Endothelial cell of umbilical vein (primary cell): ENCODE measurements around the gene GRID1. TPM values are rescaled to one million over a fixed set of nuclear protein-coding genes. Genes with fewer than 3 reads are reported as not detected.

ENCODE experiments used
- BruUV-seq: library from RNA; stranded (reverse); fragments of 400-500 nt; replicated peaks from 2 replicates; lab custom pipeline; 2021; lab: Mats Ljungman, UMichigan
- CTCF ChIA-PET: fragments of 300-600, 350-600 bp; sonication (Branson Sonifier 250); formaldehyde crosslinking; loops from one replicate; lab custom pipeline; 2021; ENCODE audit warnings: antibody characterized with exemption, inconsistent platforms; lab: Charles Lee
- POLR2A ChIA-PET: fragments of 300-600, 350-600 bp; sonication (Branson Sonifier 250); formaldehyde crosslinking; loops from one replicate; lab custom pipeline; 2021; ENCODE audit warnings: antibody characterized with exemption, inconsistent platforms; lab: Charles Lee
- DNase-seq: peaks from one replicate; pipeline ENCODE4 v3.0.0-alpha.2; 2011; ENCODE audit warnings: low read depth, low spot score
- FAIRE-seq: peaks from 2 replicates; lab custom pipeline; 2011; peaks lifted over from hg19 to GRCh38; lab: Jason Lieb, UNC
- H2AFZ ChIP-seq: 2 replicates; pipeline ENCODE4 v1.6.0; 2012; ENCODE audit warnings: low read depth, low read length, control low read depth, inconsistent platforms
- H3K27ac ChIP-seq: 2 replicates; pipeline ENCODE4 v1.5.1; 2011; ENCODE audit warnings: low read depth, mild to moderate bottlenecking, control low read depth, low read length, moderate library complexity; ENCODE audit not compliant: insufficient read depth
- H3K27me3 ChIP-seq, 2 experiments: 2 replicates each; pipeline versions ENCODE4 v1.6.0 to v1.6.1; 2011; ENCODE audit warnings: low read length in 2 of 2, mixed read lengths in 1 of 2; ENCODE audit not compliant: control insufficient read depth in 2 of 2, insufficient read depth in 2 of 2
- H3K36me3 ChIP-seq, 2 experiments: 2 replicates in 1 of 2; 3 replicates in 1 of 2; pipeline ENCODE4 v1.5.1; 2011; ENCODE audit warnings: low read length in 2 of 2, mild to moderate bottlenecking in 1 of 2, moderate library complexity in 1 of 2; ENCODE audit not compliant: control insufficient read depth in 2 of 2, insufficient read depth in 2 of 2; ENCODE audit errors: extremely low read depth in 1 of 2
- H3K4me1 ChIP-seq: 3 replicates; pipeline ENCODE4 v1.5.1; 2011; ENCODE audit warnings: mild to moderate bottlenecking, low read length; ENCODE audit not compliant: control insufficient read depth, insufficient read depth; ENCODE audit errors: extremely low read depth
- H3K4me2 ChIP-seq: 2 replicates; pipeline ENCODE4 v1.6.1; 2011; ENCODE audit warnings: low read length, control low read depth, mixed read lengths; ENCODE audit not compliant: insufficient read depth
- H3K4me3 ChIP-seq, 3 experiments: fragments of 200-600 bp in 1 of 3; sonication (generic), shearing (Covaris generic) in 1 of 3; replicated peaks in 1 of 3; 2 replicates each; pipeline ENCODE4 v1.5.1; 2011 to 2016; ENCODE audit warnings: control low read depth in 3 of 3, low read length in 3 of 3, mild to moderate bottlenecking in 2 of 3, inconsistent platforms in 1 of 3, low read depth in 1 of 3, moderate library complexity in 1 of 3; ENCODE audit not compliant: insufficient read depth in 1 of 3
- H3K79me2 ChIP-seq: 2 replicates; pipeline ENCODE4 v1.6.0; 2012; ENCODE audit warnings: low read length, inconsistent platforms; ENCODE audit not compliant: control insufficient read depth, insufficient read depth
- H3K9ac ChIP-seq: replicated peaks from 2 replicates; pipeline ENCODE3; 2011; ENCODE audit warnings: low read length, control low read depth; ENCODE audit not compliant: insufficient read depth; ENCODE audit errors: extremely low read depth
- H3K9me1 ChIP-seq: replicated peaks from 3 replicates; pipeline ENCODE4 v1.6.0; 2011; ENCODE audit warnings: mild to moderate bottlenecking, low read length; ENCODE audit not compliant: control insufficient read depth, insufficient read depth; ENCODE audit errors: extremely low read depth
- H3K9me3 ChIP-seq: replicated peaks from 2 replicates; pipeline ENCODE4 v1.5.1; 2012; ENCODE audit warnings: low read length, inconsistent platforms; ENCODE audit not compliant: control insufficient read depth, insufficient read depth
- H4K20me1 ChIP-seq: replicated peaks from 2 replicates; pipeline ENCODE3; 2011; ENCODE audit warnings: mild to moderate bottlenecking, low read length; ENCODE audit not compliant: control insufficient read depth, insufficient read depth; ENCODE audit errors: extremely low read depth
- CTCF ChIP-seq, 2 donors: IDR thresholded peaks; 1 replicate in 1 of 2; 2 replicates in 1 of 2; pipeline ENCODE4 v1.5.1; 2011; ENCODE audit warnings: low read length in 2 of 2, mild to moderate bottlenecking in 2 of 2, moderate library complexity in 2 of 2, control low read depth in 1 of 2, inconsistent platforms in 1 of 2, low read depth in 1 of 2; ENCODE audit not compliant: insufficient read depth in 1 of 2; ENCODE audit errors: extremely low read depth in 1 of 2
- EZH2 ChIP-seq: IDR thresholded peaks from 2 replicates; pipeline ENCODE4 v1.6.1; 2012; ENCODE audit warnings: borderline replicate concordance, low read depth, mild to moderate bottlenecking, moderate library complexity, low read length, inconsistent platforms; ENCODE audit not compliant: severe bottlenecking
- FOS ChIP-seq: IDR thresholded peaks from 2 replicates; pipeline ENCODE4 v1.6.1; 2011; ENCODE audit warnings: mild to moderate bottlenecking, low read length, moderate library complexity, borderline replicate concordance; ENCODE audit not compliant: insufficient read depth
- GATA2 ChIP-seq: IDR thresholded peaks from 2 replicates; pipeline ENCODE4 v1.7.0; 2011; ENCODE audit warnings: low read depth, mild to moderate bottlenecking, moderate library complexity, mixed read lengths, low read length; ENCODE audit not compliant: insufficient read length, insufficient read depth
- JUN ChIP-seq: IDR thresholded peaks from 2 replicates; pipeline ENCODE4 v1.6.1; 2011; ENCODE audit warnings: borderline replicate concordance, low read depth; ENCODE audit not compliant: insufficient read length, insufficient read depth
- MAX ChIP-seq: IDR thresholded peaks from 2 replicates; pipeline ENCODE4 v1.6.1; 2011; ENCODE audit not compliant: insufficient read depth, insufficient read length
- MYC ChIP-seq: IDR thresholded peaks from one replicate; pipeline ENCODE4 v1.6.1; 2011; ENCODE audit warnings: mild to moderate bottlenecking, low read depth, low read length
- POLR2A ChIP-seq: IDR thresholded peaks from 2 replicates; pipeline ENCODE4 v1.6.1; 2012; ENCODE audit warnings: low read depth, mild to moderate bottlenecking, control low read depth, low read length
- POLR2AphosphoS5 ChIP-seq: IDR thresholded peaks from 2 replicates; pipeline ENCODE4 v1.6.1; 2012; ENCODE audit warnings: low read depth, mild to moderate bottlenecking, control low read depth, low read length, moderate library complexity; ENCODE audit not compliant: insufficient read depth
- dilution Hi-C: fragments of 300-500 bp; cut with MboI; formaldehyde crosslinking; loops from one replicate; pipeline ENCODE4 v1.15.0; 2019; ENCODE audit warnings: low sequenced_read_pairs; ENCODE audit not compliant: extremely low pct_ligation_motif_present
- intact Hi-C: fragments of 100-400 bp; cut with micrococcal nuclease; formaldehyde crosslinking; loops from one replicate; pipeline ENCODE4 v1.10.0; 2022
- polyA plus RNA-seq, 4 experiments: library from polyadenylated mRNA; depleted of rRNA in 3 of 4; stranded (reverse) in 3 of 4; unstranded in 1 of 4; fragments of >200 nt; gene quantifications; 2 replicates each; pipeline versions ENCODE4 v1.2.1 to v1.2.3, GENCODE V29; 2011 to 2012; ENCODE audit warnings: missing spikeins in 1 of 4
- total RNA-seq: library from RNA; stranded (reverse); gene quantifications from 2 replicates; pipeline ENCODE4 v1.2.3, GENCODE V29; 2021

The GRID1 gene
- total and polyA plus RNA-seq, 2 donors (not counting 3 experiments of a cell fraction or from before 2014, with no cell fraction given), result not detected

GRCh38 chr10:86230557-86231180, 135.9 kb downstream of the GRID1 start:
- BruUV-seq, result no TSS peak
- CTCF ChIA-PET, result no interaction called here
- intact Hi-C loops, result no loop called here

More at GRCh38 chr10:86230557-86231180, 135.9 kb downstream of the GRID1 start:
- DNase-seq (no peak), FAIRE-seq (no peak)
- H2AFZ ChIP-seq, result no peak overlapping the region
- no peaks in the 10 kb centered on the region for H3K36me3 ChIP-seq
- H3K79me2 ChIP-seq, result no peaks in the 10 kb centered on the region
- H3K27me3 ChIP-seq, result no peaks in the 10 kb centered on the region
- no peaks in the 10 kb centered on the region for H3K9me1 ChIP-seq
- H3K27ac ChIP-seq, result no peak overlapping the region
- POLR2A ChIA-PET, result no interaction called here
- no peak overlapping the region for H3K4me3 ChIP-seq
- no peak overlapping the region for H3K9ac ChIP-seq
- TF ChIP-seq FOS (no peak), MYC (no peak), POLR2AphosphoS5 (no peak), CTCF (IDR thresholded peaks at IDR 0.05; ENCODE audit: extremely low read depth in 1 of 2, insufficient read depth in 1 of 2, low read depth in 1 of 2, low read length in 2 of 2) (no peak), POLR2A (no peak), MAX (no peak), GATA2 (no peak), JUN (no peak), EZH2 (no peak)
- no peaks in the 10 kb centered on the region for H3K9me3 ChIP-seq
- dilution Hi-C loops, result no loop called here
- H3K4me1 ChIP-seq, result no peaks in the 10 kb centered on the region
- no peak overlapping the region for H3K4me2 ChIP-seq
- no peaks in the 10 kb centered on the region for H4K20me1 ChIP-seq
